GM12801 (cell line): ENCODE measurements around the gene TAAR2.

Source experiments
- TF ChIP-seq, protein P1 (sequence below): IDR thresholded peaks from one replicate; pipeline ENCODE4 v1.5.1; 2011; ENCODE audit warnings: control low read depth; ENCODE audit not compliant: insufficient read length; ENCODE audit errors: extremely low read depth

Gene TAAR2

DNA sequence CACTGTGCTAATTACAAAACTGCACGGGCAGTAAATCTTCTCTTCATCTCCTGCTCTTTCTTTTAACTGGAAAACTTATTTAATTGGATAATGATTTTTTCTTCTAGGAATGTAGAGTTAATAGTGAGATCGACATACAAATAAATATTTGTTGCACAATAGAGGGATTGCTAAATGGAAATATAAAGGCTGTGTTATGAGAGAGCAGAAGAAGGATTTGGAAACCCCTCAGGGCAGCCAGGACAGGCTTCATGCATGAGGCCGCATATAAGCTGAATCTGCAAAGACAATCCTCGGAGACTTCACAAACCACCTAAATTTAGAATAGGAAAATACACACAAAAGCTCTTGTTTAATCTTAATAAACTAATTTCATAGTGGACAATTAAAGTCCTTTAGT is 37.8 kb upstream of the TAAR2 start:
- TF ChIP-seq, protein P1, sequence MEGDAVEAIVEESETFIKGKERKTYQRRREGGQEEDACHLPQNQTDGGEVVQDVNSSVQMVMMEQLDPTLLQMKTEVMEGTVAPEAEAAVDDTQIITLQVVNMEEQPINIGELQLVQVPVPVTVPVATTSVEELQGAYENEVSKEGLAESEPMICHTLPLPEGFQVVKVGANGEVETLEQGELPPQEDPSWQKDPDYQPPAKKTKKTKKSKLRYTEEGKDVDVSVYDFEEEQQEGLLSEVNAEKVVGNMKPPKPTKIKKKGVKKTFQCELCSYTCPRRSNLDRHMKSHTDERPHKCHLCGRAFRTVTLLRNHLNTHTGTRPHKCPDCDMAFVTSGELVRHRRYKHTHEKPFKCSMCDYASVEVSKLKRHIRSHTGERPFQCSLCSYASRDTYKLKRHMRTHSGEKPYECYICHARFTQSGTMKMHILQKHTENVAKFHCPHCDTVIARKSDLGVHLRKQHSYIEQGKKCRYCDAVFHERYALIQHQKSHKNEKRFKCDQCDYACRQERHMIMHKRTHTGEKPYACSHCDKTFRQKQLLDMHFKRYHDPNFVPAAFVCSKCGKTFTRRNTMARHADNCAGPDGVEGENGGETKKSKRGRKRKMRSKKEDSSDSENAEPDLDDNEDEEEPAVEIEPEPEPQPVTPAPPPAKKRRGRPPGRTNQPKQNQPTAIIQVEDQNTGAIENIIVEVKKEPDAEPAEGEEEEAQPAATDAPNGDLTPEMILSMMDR = no peak

DNA sequence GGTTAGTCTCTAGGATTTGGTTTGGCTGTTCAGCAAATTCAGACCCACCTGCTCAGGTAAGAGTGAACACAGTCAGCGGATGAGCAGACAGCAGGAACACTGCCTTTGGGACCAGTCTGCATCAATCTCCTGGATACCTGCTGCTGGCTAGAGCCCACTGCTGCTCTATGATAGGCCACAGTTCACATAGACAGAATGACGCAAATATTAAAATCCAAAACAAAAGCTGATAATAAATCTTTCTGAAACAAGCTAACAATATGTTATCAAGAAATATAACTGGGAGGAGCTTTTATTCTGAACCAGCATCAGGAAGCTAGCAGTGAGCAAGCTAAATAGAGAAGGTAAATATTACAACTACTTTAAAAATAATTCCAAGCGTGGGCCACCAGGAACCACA is 35.0 kb upstream of the TAAR2 start, which contains the start of gene TAAR1:
TSS of gene TAAR1 (minus strand) at position 101 of the 400 bp plus-strand sequence. CDS start 13,179 bp downstream, outside the sequence.
- TF ChIP-seq, protein P1 = no peak

DNA sequence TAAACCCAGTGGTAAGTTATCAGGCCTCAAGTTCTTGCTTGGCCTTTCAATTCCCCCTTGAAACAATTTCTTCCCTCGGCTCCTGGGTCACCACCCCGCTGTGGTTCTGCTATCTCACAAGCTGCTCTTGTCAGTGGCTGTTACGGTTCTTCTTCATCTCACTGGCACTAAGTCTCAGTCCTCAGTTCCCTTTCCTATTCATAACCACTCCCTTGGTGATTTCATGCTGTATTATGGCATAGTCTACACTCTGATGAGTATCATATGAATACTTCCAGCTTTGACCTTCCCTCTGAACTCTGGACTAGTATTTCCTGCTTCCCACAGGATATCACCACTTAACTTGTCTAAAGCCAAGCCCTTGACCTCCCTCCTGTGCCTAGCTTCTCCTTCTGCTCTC is 27.0 kb upstream of the TAAR2 start:
- TF ChIP-seq, protein P1 = no peak

DNA sequence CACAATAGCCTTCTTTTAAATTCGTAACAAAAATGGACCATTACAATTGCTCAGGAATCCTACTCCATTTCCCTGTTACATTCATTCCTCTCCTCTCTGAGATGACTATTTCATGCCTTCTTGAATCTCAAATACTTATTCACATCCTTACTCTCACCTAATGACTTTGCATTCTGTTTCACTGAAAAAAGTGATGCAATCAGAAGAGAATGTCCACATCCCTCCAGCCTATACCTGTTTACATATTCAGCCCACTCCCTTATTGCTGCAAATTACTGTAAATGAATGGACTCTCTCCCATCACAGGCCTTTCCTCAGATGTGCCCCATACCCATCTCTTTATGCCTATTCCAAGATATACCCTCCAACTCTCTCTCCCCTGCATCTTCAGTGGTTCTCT is 26.4 kb upstream of the TAAR2 start:
- TF ChIP-seq, protein P1 = no peak

DNA sequence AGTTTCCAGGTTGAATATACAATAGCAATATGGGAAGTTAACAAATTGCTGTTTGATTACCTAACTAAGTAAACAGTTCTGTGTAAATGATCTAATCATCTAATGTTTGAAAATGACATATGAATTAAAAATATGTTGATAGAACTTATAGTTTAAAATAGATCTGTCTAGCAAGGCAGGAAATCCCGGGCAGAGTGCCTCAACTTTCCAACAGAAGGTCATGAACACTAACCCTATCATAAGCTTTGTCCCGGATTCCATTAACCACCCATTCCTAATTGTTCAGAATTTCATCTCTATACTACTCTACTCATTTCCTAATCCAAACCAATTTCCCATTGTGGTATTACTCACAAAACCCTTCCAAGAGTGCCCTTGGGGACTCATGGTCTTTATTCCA is 24.8 kb upstream of the TAAR2 start:
- TF ChIP-seq, protein P1 = no peak

DNA sequence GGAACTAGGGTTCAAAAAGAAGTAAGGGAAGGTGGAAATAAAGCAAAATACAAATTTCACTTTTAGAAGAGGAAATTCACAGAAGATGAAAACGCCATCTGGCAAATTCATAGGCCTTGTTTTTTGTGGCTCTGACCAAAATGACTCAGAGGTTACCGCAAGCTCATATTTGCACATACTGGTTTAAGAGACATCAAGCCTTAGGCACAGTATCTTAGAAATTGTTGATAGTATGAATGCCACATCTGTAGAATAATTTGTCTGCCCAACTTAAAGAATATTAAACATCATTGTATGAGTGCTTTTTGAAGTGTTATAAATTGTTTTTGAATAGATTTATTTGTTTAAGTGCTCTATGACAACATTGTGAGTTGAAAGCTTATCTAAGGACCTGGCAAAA is 24.3 kb upstream of the TAAR2 start:
- TF ChIP-seq, protein P1 = no peak

DNA sequence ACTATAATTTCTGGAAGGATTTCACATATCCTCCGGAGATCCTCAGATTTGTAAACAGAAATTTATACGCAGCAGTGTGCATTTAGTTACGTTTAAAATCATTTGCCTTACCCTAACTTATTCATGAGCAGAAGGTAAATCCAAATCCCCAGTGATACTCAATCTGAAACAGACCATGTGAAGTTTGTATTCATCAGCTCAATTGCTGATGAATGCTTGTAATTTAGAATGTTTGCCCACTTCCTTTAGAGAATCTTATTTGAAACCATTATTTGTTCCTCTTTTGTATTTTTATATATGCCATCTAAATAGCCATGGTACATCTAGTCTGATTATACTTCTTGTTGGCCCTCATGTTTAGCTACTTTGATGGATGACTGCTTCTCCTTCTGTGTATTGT is 19.5 kb upstream of the TAAR2 start:
- TF ChIP-seq, protein P1 = no peak

DNA sequence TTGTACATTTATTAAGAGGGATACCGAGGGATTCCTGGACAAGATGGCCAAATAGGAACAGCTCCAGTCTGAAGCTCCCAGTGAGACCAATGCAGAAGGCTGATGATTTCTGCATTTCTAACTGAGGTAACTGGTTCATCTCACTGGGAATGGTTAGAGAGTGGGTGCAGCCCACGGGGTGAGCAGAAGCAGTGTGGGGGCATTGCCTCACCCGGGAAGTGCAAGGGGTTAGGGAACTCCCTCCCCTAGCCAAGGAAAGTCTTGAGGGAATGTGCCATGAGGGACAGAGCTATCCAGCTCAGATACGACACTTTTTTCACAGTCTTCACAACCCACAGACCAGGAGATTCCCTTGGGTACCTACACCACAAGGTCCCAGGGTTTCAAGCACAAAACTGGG is 10.7 kb upstream of the TAAR2 start:
- TF ChIP-seq, protein P1 = no peak
